LHCN-M2 (cell line): ENCODE measurements around the gene RIPOR1. TPM values are rescaled to one million over a fixed set of nuclear protein-coding genes. Genes with fewer than 3 reads are reported as not detected.

ENCODE experiments used
- DNase-seq: peaks from one replicate; pipeline ENCODE4 v3.0.0-alpha.2; 2012; ENCODE audit warnings: low read depth
- total RNA-seq: library from RNA; depleted of rRNA; stranded (reverse); fragments of >200 nt; gene quantifications from 2 replicates; pipeline ENCODE4 v1.2.3, GENCODE V29; 2014

The RIPOR1 gene
- total RNA-seq, 1 experiment from 2014 or later: 24.3 TPM

- DNase-seq: no peak
These were observed 11.3 kb downstream of the RIPOR1 start for GRCh38 chr16:67539691-67540635.

GRCh38 chr16:67540756-67541155 is 12.1 kb downstream of the RIPOR1 start:
- DNase-seq: no peak

DNA sequence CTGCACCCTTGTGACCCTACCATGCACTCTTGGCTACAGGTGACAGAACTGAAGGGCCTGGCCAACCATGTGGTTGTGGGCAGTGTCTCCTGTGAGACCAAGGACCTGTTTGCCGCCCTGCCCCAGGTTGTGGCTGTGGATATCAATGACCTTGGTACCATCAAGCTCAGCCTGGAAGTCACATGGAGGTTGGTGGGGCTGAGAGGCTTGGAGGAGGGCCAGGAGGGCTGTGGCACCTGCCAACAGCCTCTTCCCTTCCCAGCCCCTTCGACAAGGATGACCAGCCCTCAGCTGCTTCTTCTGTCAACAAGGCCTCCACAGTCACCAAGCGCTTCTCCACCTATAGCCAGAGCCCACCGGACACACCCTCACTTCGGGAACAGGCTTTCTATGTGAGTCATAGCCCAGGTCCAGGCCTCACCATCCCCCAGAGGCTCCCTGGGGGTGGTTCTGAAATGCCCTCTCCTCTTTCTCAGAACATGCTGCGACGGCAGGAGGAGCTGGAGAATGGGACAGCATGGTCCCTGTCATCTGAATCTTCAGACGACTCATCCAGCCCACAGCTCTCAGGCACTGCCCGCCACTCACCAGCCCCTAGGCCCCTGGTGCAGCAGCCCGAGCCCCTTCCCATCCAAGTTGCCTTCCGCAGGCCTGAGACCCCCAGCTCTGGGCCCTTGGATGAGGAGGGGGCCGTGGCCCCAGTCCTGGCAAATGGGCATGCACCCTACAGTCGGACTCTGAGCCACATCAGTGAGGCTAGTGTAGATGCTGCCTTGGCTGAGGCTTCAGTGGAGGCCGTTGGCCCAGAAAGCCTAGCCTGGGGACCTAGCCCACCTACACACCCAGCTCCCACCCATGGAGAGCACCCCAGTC is 13.0 kb downstream of the RIPOR1 start:
- DNase-seq: peak; percentile 83

GRCh38 chr16:67542464-67542863 is 13.8 kb downstream of the RIPOR1 start:
- peak; percentile 84 for DNase-seq

- DNase-seq: no peak
These were observed 14.4 kb downstream of the RIPOR1 start for GRCh38 chr16:67543036-67543435.

- no peak for DNase-seq
These were observed 15.0 kb downstream of the RIPOR1 start for GRCh38 chr16:67543582-67543981.

DNA sequence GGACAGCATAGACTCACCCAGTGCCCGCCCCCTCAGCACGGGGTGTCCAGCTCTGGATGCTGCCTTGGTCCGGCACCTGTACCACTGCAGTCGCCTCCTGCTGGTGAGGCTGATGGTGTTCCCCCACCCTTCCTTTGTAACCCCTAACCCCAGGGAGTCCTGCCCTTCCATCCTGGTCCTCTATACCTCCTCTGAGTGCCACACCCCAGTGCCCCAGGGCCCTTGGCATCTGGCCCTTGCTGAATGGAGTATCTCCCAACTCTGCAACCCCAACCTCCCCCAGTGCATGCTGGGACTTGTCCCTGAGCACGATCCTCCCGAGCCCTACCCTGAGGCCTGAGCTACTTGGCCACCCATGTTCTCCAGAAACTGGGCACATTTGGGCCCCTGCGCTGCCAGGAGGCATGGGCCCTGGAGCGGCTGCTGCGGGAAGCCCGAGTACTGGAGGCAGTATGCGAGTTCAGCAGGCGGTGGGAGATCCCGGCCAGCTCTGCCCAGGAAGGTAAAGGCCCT is 15.8 kb downstream of the RIPOR1 start:
- no peak for DNase-seq

GRCh38 chr16:67544844-67545664 is 16.4 kb downstream of the RIPOR1 start:
- DNase-seq: no peak

DNA sequence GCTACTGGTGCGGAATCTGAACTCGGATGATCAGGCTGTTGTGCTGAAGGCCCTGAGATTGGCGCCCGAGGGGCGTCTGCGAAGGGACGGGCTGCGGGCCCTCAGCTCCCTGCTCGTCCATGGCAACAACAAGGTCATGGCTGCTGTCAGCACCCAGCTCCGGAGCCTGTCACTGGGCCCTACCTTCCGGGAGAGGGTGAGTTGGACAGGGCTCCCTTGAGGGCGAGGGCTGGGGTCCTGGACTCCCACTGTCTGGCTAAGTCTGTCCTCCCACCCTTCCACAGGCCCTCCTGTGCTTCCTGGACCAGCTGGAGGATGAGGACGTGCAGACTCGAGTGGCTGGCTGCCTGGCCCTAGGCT is 17.0 kb downstream of the RIPOR1 start:
- no peak for DNase-seq

GRCh38 chr16:67546091-67546501 is 17.5 kb downstream of the RIPOR1 start:
- no peak for DNase-seq

- DNase-seq: peak; percentile 56
These were observed 18.3 kb downstream of the RIPOR1 start for GRCh38 chr16:67546761-67547422.

GRCh38 chr16:67547423-67548264 is 19.0 kb downstream of the RIPOR1 start:
- no peak for DNase-seq

DNA sequence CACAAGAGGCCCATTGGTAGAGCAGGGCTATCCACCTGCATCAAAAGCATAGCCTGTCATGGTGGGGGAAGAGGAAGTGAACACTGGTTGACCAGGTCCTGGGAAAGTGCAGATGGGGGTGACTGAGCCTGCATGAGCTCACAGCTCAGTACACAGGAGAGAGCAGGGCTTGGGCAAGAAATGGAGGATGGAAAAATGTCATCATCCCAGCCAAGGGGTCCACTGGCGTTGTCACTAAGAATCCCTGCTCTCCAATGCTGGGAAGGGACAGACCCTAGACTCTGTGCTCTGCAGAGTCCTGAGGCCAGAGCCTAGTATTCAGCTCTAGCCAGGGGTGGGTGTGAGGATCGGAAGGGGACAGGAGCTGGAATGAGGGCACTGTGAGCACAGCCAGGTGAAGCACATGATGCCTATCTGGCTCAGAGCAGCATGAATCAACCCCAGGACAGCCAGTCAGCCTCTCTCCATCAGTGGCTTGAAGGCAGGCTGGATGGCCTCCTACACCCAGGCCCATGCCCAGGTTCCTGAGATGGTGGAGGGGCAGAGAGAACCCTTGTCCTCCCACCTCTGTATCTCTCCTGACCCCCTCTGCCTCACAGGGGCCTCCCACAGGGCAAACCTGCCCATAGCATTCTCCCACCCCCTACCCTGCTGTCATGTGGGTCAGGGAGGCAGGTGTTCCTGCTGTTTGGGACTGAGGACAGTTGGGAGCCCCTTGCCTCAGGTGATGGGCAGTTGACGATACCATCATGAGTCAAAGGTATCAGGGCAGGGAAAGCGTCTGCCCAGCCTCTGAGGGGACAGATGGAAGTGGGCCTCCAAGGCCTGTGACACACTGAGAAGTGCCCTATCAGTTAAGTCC is 19.9 kb downstream of the RIPOR1 start:
- DNase-seq: no peak

DNA sequence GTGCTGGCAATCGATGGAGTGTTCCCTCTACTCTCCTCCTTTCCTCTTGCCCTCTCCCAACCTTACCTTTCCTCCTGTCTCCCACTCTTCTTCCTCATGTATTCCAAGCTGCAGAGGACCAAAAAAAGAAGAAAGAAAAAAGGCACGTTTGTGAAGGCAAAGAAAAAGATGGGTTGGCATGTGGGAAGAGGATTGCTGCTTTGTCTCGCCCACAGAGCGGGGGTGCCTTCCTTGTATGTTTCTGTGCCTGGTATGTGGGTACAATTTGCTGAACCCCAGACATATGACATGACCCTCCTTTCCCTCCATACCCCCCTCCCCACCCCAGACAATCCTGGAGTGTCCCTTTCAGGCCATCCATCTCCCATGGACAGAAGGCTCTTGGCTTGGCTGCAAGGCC is 20.6 kb downstream of the RIPOR1 start:
- DNase-seq: no peak

GRCh38 chr16:67549936-67550335 is 21.3 kb downstream of the RIPOR1 start:
- no peak for DNase-seq

DNA sequence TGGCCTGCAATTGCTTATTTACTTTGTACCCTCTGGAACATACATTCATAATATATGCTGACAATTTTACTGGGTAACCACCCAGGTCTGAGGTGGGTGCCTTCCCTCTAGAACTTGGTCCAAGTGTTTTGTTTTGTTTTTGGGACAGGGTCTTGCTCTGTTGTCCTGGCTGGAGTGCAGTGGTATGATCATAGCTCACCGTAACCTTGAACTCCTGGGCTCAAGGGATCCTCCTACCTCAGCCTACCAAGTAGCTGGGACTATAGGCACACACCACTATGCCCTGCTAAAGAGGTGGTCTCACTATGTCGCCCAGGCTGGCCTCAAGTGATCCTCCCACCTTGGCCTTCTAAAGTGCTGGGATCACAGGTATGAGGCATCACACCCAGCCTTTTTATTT is 22.5 kb downstream of the RIPOR1 start:
- DNase-seq: no peak

GRCh38 chr16:67551972-67552371 is 23.3 kb downstream of the RIPOR1 start:
- DNase-seq: no peak

GRCh38 chr16:67552476-67552875 is 23.8 kb downstream of the RIPOR1 start:
- DNase-seq: no peak

DNA sequence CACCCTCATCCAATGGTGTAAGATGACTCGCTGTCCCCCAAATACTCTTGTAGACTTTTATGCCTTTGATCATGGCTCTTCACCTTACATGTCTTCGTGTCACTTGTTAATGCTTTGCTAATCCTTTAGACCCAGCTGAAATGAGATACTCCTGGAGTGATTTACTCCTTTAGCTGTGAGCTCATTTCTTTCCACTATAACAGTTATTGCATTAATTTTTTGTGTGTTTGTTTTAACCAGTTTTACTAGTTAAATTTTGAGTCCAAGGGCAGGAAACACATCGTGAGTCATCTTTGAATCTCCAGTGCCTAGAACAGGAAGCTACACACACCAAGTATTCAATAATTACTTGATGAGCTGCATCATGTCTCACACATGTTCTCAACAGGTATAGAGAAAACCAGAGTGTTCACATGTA is 27.2 kb downstream of the RIPOR1 start:
- peak; percentile 70 for DNase-seq
